Measurements from ENCODE around the gene USHBP1. TPM values are rescaled to one million over a fixed set of nuclear protein-coding genes. Genes with fewer than 3 reads are reported as not detected.
A peak's percentile ranks its signal among the peaks of the same experiment; 100 is the strongest.

The USHBP1 gene
- total and polyA plus RNA-seq, 2 of the 13 experiments (the other 11 are each of a cell fraction or from before 2014, with no cell fraction given), result 0.15 to 1.5 TPM

- TF ChIP-seq ZNF547 (CRISPR knock-in tag; IDR thresholded peaks at IDR 0.05) (no peak), ZNF121 (CRISPR knock-in tag; IDR thresholded peaks at IDR 0.05) (no peak), RFX3 (CRISPR knock-in tag; IDR thresholded peaks at IDR 0.05) (no peak), ZNF713 (CRISPR knock-in tag; IDR thresholded peaks at IDR 0.05) (no peak), U2AF1 (optimal IDR thresholded peaks at IDR 0.05; ENCODE audit: low read depth, low read length) (no peak), CHCHD3 (CRISPR knock-in tag; IDR thresholded peaks at IDR 0.05) (no peak), ZFYVE20 (CRISPR knock-in tag; IDR thresholded peaks at IDR 0.05; ENCODE audit: borderline replicate concordance, low read depth) (no peak), ATF1 (CRISPR knock-in tag; IDR thresholded peaks at IDR 0.05) (peak; percentile 89), ZNF737 (CRISPR knock-in tag; IDR thresholded peaks at IDR 0.05; ENCODE audit: borderline replicate concordance) (no peak), SMAD3 (CRISPR knock-in tag; IDR thresholded peaks at IDR 0.05) (no peak), SP1 (IDR thresholded peaks at IDR 0.05) (no peak), SP1 (CRISPR knock-in tag; IDR thresholded peaks at IDR 0.05) (peak; percentile 49), SCMH1 (CRISPR knock-in tag; IDR thresholded peaks at IDR 0.05; ENCODE audit: borderline replicate concordance) (no peak), MXD3 (CRISPR knock-in tag; IDR thresholded peaks at IDR 0.05) (peak; percentile 61; the same call in 1 of the 2 replicates), ZKSCAN8 (CRISPR knock-in tag; IDR thresholded peaks at IDR 0.05; ENCODE audit: borderline replicate concordance) (no peak), TGIF2 (CRISPR knock-in tag; IDR thresholded peaks at IDR 0.05) (no peak), KDM6A (CRISPR knock-in tag; IDR thresholded peaks at IDR 0.05; ENCODE audit: low read depth) (0 out of 2 replicates have a peak, but pooled peaks have one; percentile 16), HNRNPUL1 (IDR thresholded peaks at IDR 0.05; ENCODE audit: low read depth, low read length) (no peak), ZNF264 (CRISPR knock-in tag; IDR thresholded peaks at IDR 0.05) (no peak), ZNF124 (CRISPR knock-in tag; IDR thresholded peaks at IDR 0.05) (peak; percentile 77; the same call in 1 of the 2 replicates), SIN3B (IDR thresholded peaks at IDR 0.05; ENCODE audit: low read length) (peak; percentile 94), SP5 (CRISPR knock-in tag; IDR thresholded peaks at IDR 0.05; ENCODE audit: borderline replicate concordance, low read depth) (peak; percentile 53; the same call in 1 of the 2 replicates), TBP (CRISPR knock-in tag; IDR thresholded peaks at IDR 0.05) (no peak), ARID2 (CRISPR knock-in tag; IDR thresholded peaks at IDR 0.05; ENCODE audit: borderline replicate concordance) (no peak), ZNF790 (CRISPR knock-in tag; IDR thresholded peaks at IDR 0.05; ENCODE audit: borderline replicate concordance) (no peak), ATF2 (CRISPR knock-in tag; IDR thresholded peaks at IDR 0.05) (no peak), ZNF850 (CRISPR knock-in tag; conservative IDR thresholded peaks at IDR 0.05) (no peak), NCOA5 (CRISPR knock-in tag; IDR thresholded peaks at IDR 0.05) (no peak)
- TF ChIP-seq, protein P1, sequence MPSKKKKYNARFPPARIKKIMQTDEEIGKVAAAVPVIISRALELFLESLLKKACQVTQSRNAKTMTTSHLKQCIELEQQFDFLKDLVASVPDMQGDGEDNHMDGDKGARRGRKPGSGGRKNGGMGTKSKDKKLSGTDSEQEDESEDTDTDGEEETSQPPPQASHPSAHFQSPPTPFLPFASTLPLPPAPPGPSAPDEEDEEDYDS (CRISPR knock-in tag; IDR thresholded peaks at IDR 0.05), result no peak; the same call in 1 of the 2 replicates
- TF ChIP-seq, protein P2, sequence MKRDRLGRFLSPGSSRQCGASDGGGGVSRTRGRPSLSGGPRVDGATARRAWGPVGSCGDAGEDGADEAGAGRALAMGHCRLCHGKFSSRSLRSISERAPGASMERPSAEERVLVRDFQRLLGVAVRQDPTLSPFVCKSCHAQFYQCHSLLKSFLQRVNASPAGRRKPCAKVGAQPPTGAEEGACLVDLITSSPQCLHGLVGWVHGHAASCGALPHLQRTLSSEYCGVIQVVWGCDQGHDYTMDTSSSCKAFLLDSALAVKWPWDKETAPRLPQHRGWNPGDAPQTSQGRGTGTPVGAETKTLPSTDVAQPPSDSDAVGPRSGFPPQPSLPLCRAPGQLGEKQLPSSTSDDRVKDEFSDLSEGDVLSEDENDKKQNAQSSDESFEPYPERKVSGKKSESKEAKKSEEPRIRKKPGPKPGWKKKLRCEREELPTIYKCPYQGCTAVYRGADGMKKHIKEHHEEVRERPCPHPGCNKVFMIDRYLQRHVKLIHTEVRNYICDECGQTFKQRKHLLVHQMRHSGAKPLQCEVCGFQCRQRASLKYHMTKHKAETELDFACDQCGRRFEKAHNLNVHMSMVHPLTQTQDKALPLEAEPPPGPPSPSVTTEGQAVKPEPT (CRISPR knock-in tag; IDR thresholded peaks at IDR 0.05; ENCODE audit: low read depth), result no peak
These were observed 2.6 kb upstream of the USHBP1 start, which contains the start of gene BABAM1 (continued) for GRCh38 chr19:17266975-17267788.

Data from HepG2 (cell line).